ENCODE results near the gene CALML5.

Gene CALML5

GRCh38 chr10:5462841-5463293 lies 36.5 kb downstream of the CALML5 start:
- DNase-seq (ENCODE audit: low read depth) = no peak

- DNase-seq (ENCODE audit: low read depth) = no peak
These were observed 37.2 kb downstream of the CALML5 start for GRCh38 chr10:5461914-5462840.

GRCh38 chr10:5461203-5461588 lies 38.2 kb downstream of the CALML5 start:
- no peak for DNase-seq (ENCODE audit: low read depth)

GRCh38 chr10:5460468-5461202 lies 38.7 kb downstream of the CALML5 start:
- DNase-seq (ENCODE audit: low read depth) = no peak

- DNase-seq (ENCODE audit: low read depth) = no peak
These were observed 40.2 kb downstream of the CALML5 start for GRCh38 chr10:5458949-5459747.

- no peak for DNase-seq (ENCODE audit: low read depth)
These were observed 40.9 kb downstream of the CALML5 start for GRCh38 chr10:5458425-5458824.

- no peak for DNase-seq (ENCODE audit: low read depth)
These were observed 41.6 kb downstream of the CALML5 start for GRCh38 chr10:5457741-5458140.

- no peak for DNase-seq (ENCODE audit: low read depth)
These were observed 42.8 kb downstream of the CALML5 start for GRCh38 chr10:5456563-5456962.

GRCh38 chr10:5453749-5454489 lies 45.5 kb downstream of the CALML5 start:
- DNase-seq (ENCODE audit: low read depth) = no peak

- DNase-seq (ENCODE audit: low read depth) = no peak
These were observed 48.6 kb downstream of the CALML5 start for GRCh38 chr10:5450605-5451384.

- peak; percentile 63 for DNase-seq (ENCODE audit: low read depth)
These were observed 49.5 kb downstream of the CALML5 start for GRCh38 chr10:5449823-5450222.

GRCh38 chr10:5449227-5449626 lies 50.1 kb downstream of the CALML5 start:
- DNase-seq (ENCODE audit: low read depth) = no peak

Measured in non-pigmented ciliary epithelial cell (primary cell).